ENCODE measurements around the gene RALGAPA2.
"Not testable (repeated sequence)": the region's sequence is repeated elsewhere in the genome, so short reads cannot be mapped to it uniquely, and the experiment has no call there.

RALGAPA2 gene

GRCh38 chr20:20567712-20568111, 144.7 kb downstream of the RALGAPA2 start:
- no peak for DNase-seq

DNA sequence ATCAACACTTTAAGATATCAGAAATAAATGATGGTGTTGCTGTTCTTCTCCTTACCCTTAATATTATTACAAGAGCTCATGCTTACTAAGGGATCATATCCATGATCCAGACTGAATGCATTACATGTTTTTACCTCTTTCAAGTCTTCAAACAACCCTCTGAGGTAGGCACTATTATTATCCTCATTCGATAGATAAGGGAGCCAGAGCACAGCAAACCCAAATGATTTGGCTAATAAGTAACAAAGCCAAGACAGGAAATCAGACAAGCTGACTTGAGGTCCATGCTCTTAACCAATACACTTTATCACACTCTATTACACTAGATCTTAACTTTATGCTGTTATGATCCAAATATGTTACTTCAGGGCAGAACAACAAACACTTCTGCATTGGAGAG, 145.9 kb downstream of the RALGAPA2 start:
- no peak for DNase-seq

DNA sequence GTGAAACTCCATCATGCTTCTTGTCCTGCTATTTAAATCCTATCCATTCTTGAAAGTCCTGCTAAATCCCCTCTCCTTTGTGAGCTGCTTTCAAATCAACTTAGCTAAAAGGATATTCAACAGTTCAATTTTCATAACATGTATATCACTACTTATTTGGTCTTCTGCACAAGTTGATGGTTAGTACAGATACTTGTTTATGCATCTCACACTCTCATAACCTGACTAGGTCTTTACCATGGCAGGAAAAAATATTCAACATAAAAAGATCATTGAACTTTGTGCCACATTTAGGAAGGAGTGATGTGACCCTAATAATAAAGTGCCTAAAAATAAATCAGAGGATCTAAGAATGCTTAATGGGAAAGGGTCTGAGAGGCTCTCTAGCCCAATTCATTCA, 148.2 kb downstream of the RALGAPA2 start:
- no peak for DNase-seq

- no peak for DNase-seq
These were observed 149.9 kb downstream of the RALGAPA2 start for GRCh38 chr20:20562507-20562906.

DNA sequence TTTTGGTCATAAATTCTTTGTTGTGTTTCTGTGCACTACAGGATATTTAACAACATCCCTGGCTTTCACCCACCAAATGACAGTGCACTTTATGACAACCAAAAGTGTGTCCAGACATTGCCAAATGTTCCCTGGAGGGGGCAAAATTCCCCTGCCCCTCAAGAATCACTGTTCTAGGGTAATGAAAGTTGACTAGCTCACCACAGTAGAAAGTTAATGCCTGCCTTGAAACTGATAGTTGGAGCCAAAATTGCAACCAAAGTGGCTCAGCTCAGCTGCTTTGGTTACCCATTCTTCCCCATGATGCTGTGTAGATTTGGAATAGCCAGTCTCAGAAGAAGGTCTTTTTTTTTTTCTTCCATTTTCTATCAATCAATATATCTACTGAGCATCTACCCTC, 150.6 kb downstream of the RALGAPA2 start:
- no peak for DNase-seq

DNA sequence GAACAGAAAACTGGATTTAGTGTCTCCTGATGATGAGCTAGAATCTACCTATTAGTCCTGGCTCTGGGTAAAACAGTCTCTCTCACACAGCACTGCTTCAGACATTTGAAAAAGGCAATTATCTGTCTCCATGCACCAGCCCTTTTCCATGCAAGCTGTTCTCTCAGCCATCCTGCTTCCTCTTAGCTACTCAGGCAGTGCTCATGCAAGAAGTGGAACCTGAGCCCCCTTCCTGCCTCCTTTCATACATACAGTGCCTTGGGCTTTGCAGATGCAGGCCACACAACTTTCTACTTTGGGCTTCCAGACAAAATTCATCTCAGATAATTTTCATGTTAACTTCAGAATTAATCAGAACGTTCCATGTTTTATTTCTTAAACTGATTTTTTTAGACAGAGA, 151.3 kb downstream of the RALGAPA2 start:
- DNase-seq, result no peak

DNA sequence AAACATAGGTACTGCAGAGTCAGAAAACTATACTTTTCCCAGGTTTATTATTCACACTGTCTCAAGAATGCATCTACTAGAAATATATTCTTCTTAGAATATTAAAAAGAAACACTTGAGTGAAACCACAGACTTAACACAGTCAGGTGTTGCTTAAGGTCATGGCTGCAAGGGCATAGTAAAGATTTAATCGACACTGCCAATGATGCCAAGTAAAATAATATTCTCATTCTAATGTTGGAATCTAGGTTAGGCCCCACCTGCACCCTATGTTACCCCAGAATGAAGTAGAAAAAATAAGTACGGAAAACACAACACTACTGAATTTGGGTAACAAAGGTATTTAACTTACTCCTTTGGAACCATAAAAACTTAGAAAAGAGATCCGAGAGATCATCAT, 155.0 kb downstream of the RALGAPA2 start:
- DNase-seq, result no peak

GRCh38 chr20:20555838-20556237, 156.6 kb downstream of the RALGAPA2 start:
- DNase-seq, result no peak

DNA sequence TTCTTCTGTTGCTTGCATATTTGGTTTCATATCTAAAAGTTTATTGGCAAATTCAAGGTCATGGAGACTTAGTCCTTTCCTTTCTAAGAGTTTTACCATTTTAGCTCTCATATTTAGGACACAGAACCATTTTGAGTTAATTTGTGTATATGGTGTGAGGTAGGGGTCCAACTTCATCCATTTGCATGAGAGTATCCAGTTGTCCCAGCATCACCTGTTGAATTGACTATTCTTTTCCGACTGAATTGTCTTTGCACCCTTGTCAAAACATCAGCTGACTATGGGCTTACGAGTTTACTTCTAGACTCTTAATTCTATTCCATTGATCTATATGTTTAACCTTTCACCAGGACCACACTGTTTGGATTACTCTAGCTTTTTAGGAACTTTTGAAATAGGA, 157.5 kb downstream of the RALGAPA2 start:
- DNase-seq, result no peak

DNA sequence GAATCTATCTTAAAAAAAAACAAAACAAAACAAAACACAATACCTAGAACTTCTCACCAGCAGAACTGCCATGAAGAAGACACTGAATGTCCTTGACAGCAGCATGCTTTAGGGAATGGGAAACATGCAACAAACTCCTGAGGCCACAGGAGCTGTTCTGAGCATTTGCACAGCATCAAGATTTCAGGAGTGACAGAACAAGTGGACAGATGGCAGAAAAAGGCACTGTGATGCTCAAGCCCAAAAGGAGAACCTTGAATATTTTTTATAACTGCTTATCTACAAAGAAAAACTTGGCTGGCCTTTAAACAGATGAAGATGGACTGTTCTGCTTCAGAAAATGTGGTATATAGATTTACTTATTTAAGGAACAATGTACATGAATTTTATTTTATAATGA, 158.9 kb downstream of the RALGAPA2 start:
- no peak for DNase-seq

DNA sequence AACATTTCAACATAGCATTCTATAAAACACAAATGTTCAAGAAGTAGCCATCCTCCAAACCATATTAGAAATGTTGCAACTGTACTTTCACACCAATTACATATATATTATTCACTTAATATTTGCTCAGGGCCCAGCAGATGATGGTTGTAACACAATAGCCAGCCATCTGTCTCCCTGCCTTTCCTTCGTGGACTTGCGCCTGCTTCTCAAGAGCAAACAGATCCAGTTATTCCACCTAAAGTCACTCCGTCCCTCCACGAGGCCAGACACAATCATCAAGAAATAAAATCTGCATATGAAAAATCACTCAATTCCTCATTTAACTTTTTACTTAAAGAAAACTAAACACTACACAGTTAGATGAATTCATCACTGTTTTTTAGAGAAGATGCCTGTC, 160.4 kb downstream of the RALGAPA2 start:
- DNase-seq, result peak; percentile 98

DNA sequence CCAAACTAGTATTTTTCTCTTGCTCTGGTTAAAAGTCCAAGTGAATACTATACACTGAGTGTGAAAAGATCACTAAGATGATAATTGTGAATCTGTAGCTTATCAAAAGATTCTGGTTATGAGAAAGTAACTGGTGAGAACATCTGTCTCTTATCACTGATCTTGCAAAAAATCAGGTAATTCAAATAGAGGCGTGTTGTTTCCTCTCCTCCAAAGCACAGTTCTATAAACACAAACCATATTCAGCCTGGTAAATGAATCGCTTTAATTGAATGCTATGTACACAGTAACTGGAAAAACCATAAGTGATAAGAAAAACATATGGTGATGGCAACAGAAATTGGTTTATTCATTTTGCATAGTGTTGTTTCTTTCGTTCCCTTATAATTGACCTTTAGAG, 161.0 kb downstream of the RALGAPA2 start:
- DNase-seq, result peak; percentile 97

DNA sequence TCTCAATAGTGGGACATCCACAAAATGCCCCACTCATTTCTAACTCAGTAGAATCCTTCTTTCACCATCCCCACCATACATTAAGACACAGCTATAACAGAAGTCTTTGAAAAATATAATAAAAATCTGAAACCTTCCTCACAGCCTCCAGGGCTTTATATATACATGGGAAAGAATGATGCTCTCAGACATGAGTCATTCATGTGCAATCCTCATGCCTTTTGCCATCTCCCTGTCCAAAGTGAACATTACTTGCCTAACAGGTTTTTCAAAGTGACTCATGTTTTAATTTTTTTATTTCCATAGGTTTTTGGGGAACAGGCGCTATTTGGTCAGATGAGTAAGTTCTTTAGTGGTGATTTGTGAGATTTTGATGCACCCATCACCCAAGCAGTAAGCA, 162.7 kb downstream of the RALGAPA2 start:
- DNase-seq, result no peak

GRCh38 chr20:20549267-20549612, 163.2 kb downstream of the RALGAPA2 start:
- no peak for DNase-seq

- DNase-seq, result peak; percentile 86
These were observed 163.7 kb downstream of the RALGAPA2 start for GRCh38 chr20:20548527-20549266.

DNA sequence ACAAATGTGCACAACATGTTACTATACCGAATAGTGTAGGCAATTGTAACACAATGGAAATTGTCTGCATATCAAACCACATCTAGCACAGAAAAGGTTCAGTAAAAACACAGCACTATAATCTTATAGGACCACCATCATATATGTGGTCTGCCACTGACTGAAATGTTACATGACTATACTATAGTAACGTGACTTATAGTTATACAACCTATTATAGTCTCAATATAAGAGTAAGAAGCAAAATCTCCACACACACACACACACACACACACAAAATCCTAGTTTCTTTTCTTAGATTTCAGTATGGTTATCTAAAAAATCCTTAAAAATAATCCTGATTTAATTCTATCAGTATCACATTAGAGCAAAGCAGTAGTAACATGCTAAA, 164.6 kb downstream of the RALGAPA2 start:
- DNase-seq, result no peak

DNA sequence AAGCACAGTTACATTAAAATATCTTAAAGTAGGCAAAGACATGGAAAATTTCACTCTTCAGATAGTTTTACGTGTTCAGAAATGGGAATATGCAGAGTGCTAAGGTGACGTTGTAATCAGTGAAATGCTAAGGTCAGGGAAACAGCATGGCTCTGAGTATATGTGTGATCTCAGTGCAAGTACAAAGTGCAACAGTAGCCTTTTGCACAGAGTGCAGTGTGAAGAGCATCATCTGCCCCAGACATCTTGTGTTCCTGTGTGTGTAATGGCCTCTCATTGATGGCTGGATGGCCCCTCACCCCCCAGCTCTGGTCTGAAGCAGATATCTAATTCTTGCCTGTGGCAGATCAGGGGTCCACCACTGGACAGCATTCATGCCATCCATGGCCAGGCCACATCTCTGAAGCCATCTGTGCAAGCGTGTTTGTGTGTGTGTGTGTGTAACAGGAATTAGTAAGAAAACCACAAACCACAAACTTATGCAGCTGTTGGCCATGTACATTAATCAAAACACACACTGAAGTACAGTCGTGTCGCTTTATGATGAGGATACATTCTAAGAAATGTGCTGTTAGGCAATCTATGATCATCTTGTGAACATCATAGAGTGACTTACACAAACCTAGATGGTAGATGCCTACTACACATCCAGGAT, 165.1 kb downstream of the RALGAPA2 start:
- no peak for DNase-seq

DNA sequence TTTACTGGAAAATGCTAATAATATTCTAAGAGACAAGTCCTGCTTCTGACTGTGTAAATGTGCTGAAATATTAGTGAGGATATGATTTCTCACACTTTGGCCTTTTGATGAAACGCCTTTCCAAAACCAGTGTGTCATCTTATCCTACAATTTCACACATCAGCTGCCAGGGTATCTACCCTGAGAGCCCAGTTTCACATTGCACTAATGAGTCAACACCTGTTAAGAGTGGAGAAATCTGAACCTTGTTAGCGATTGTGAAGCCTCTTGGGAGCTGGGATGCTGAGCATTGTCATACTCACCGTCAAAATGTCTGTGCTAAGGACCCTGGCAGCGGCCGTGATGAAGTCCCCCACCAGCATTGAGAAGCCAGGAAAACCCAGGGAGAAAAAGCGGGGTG, 166.0 kb downstream of the RALGAPA2 start:
- no peak for DNase-seq

DNA sequence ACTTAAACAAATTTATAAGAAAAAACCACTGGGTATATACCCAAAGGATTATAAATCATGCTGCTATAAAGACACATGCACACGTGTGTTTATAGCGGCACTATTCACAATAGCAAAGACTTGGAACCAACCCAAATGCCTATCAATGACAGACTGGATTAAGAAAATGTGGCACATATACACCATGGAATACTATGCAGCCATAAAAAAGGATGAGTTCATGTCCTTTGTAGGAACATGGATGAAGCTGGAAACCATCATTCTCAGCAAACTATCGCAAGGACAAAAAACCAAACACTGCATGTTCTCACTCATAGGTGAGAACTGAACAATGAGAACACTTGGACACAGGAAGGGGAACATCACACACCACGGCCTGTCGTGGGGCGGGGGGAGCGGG, 169.1 kb downstream of the RALGAPA2 start:
- not testable (repeated sequence) for DNase-seq

GRCh38 chr20:20536240-20536933, 176.1 kb downstream of the RALGAPA2 start:
- no peak for DNase-seq

GRCh38 chr20:20535051-20535450, 177.4 kb downstream of the RALGAPA2 start:
- no peak for DNase-seq

- DNase-seq, result no peak
These were observed 181.2 kb downstream of the RALGAPA2 start for GRCh38 chr20:20531283-20531682.

- DNase-seq, result no peak
These were observed 181.9 kb downstream of the RALGAPA2 start for GRCh38 chr20:20530428-20531151.

GRCh38 chr20:20529597-20529996, 182.8 kb downstream of the RALGAPA2 start:
- DNase-seq, result no peak
